Epithelial cell of esophagus (primary cell): Measurements from ENCODE around the gene CXorf49.
"Not testable (repeated sequence)": the region's sequence is repeated elsewhere in the genome, so short reads cannot be mapped to it uniquely, and the experiment has no call there.

Source experiments
- DNase-seq: peaks from one replicate; pipeline ENCODE4 v3.0.0; 2010; ENCODE audit warnings: low read depth
- H3K4me3 ChIP-seq: 2 replicates; pipeline ENCODE4 v1.5.1; 2011; ENCODE audit warnings: mild to moderate bottlenecking, low read length, control low read depth

The CXorf49 gene

GRCh38 chrX:71718185-71718584 is at the start of gene CXorf49:
Gene CXorf49 (minus strand): TSS chrX:71718285. CDS start chrX:71718151, 134 bp downstream.
- not testable (repeated sequence) for DNase-seq, H3K4me3 ChIP-seq

- DNase-seq, H3K4me3 ChIP-seq: not testable (repeated sequence)
Measured at GRCh38 chrX:71767134-71767533, 49.0 kb upstream of the CXorf49 start.

- not testable (repeated sequence) for H3K4me3 ChIP-seq, DNase-seq
Measured at GRCh38 chrX:71765613-71766012, 47.5 kb upstream of the CXorf49 start.

- not testable (repeated sequence) for DNase-seq, H3K4me3 ChIP-seq
Measured at GRCh38 chrX:71764832-71765231, 46.7 kb upstream of the CXorf49 start.

GRCh38 chrX:71763049-71763448 is 45.0 kb upstream of the CXorf49 start, which contains the start of gene CXorf49B:
Gene CXorf49B (plus strand): TSS chrX:71763349. CDS start chrX:71763424, 75 bp downstream.
- not testable (repeated sequence) for DNase-seq, H3K4me3 ChIP-seq

- DNase-seq, H3K4me3 ChIP-seq: not testable (repeated sequence)
Measured at GRCh38 chrX:71760688-71761281, 42.7 kb upstream of the CXorf49 start.

GRCh38 chrX:71720289-71720886 is 2.3 kb upstream of the CXorf49 start:
- DNase-seq, H3K4me3 ChIP-seq: not testable (repeated sequence)

GRCh38 chrX:71719195-71719594 is 1.1 kb upstream of the CXorf49 start:
- H3K4me3 ChIP-seq, DNase-seq: not testable (repeated sequence)

- not testable (repeated sequence) for DNase-seq, H3K4me3 ChIP-seq
Measured at GRCh38 chrX:71716323-71716722, 1.8 kb downstream of the CXorf49 start.

- not testable (repeated sequence) for DNase-seq, H3K4me3 ChIP-seq
Measured at GRCh38 chrX:71715551-71715950, 2.5 kb downstream of the CXorf49 start.

GRCh38 chrX:71714064-71714463 is 4.0 kb downstream of the CXorf49 start:
- DNase-seq, H3K4me3 ChIP-seq: not testable (repeated sequence)

- DNase-seq, H3K4me3 ChIP-seq: not testable (repeated sequence)
Measured at GRCh38 chrX:71702853-71703252, 15.2 kb downstream of the CXorf49 start.

GRCh38 chrX:71699023-71699344 is 19.1 kb downstream of the CXorf49 start:
- not testable (repeated sequence) for DNase-seq, H3K4me3 ChIP-seq

GRCh38 chrX:71698299-71699022 is 19.6 kb downstream of the CXorf49 start:
- not testable (repeated sequence) for DNase-seq, H3K4me3 ChIP-seq

GRCh38 chrX:71697466-71698298 is 20.4 kb downstream of the CXorf49 start:
- not testable (repeated sequence) for H3K4me3 ChIP-seq, DNase-seq

GRCh38 chrX:71696641-71697465 is 21.2 kb downstream of the CXorf49 start:
- H3K4me3 ChIP-seq, DNase-seq: not testable (repeated sequence)
